Stomach (tissue), 4 donors: ENCODE data around the gene AP3B1.

Source experiments
- CTCF ChIP-seq, 7 experiments: fragments of 450-650 bp in 4 of 7; fragments of 200-600 bp in 3 of 7; sonication (generic) in 3 of 7; IDR thresholded peaks; one replicate each; pipeline ENCODE4 v1.5.1; 2016 to 2019; ENCODE audit warnings: antibody characterized with exemption in 7 of 7, control low read depth in 2 of 7, mild to moderate bottlenecking in 1 of 7
- EP300 ChIP-seq: sonication (generic); formaldehyde crosslinking; IDR thresholded peaks from one replicate; pipeline ENCODE4 v1.6.1; 2017; ENCODE audit warnings: antibody characterized with exemption
- POLR2A ChIP-seq, 4 donors: fragments of 450-650 bp; IDR thresholded peaks; one replicate each; pipeline ENCODE4 v1.6.1; 2016; ENCODE audit warnings: antibody characterized with exemption in 4 of 4, control low read depth in 2 of 4, mild to moderate bottlenecking in 1 of 4, moderate library complexity in 1 of 4
- POLR2AphosphoS5 ChIP-seq, 3 donors: sonication (generic); formaldehyde crosslinking; IDR thresholded peaks; one replicate each; pipeline ENCODE4 v1.6.1; 2016; ENCODE audit warnings: antibody characterized with exemption in 3 of 3

GRCh38 chr5:78287169-78287568, 7.3 kb downstream of the AP3B1 start:
- no peak for TF ChIP-seq CTCF (IDR thresholded peaks at IDR 0.05)
- TF ChIP-seq POLR2A (IDR thresholded peaks at IDR 0.05) = no peak
- TF ChIP-seq POLR2AphosphoS5 (IDR thresholded peaks at IDR 0.05) = no peak
- no peak for TF ChIP-seq EP300
